Endothelial cell of umbilical vein (primary cell): Measurements from ENCODE around the gene ANKMY1.

Source experiments
- POLR2A ChIP-seq: IDR thresholded peaks from 2 replicates; pipeline ENCODE4 v1.6.1; 2012; ENCODE audit warnings: low read depth, mild to moderate bottlenecking, control low read depth, low read length
- TF ChIP-seq, protein P1 (sequence below), 2 donors: IDR thresholded peaks; 1 replicate in 1 of 2; 2 replicates in 1 of 2; pipeline ENCODE4 v1.5.1; 2011; ENCODE audit warnings: low read length in 2 of 2, mild to moderate bottlenecking in 2 of 2, moderate library complexity in 2 of 2, control low read depth in 1 of 2, inconsistent platforms in 1 of 2, low read depth in 1 of 2; ENCODE audit not compliant: insufficient read depth in 1 of 2; ENCODE audit errors: extremely low read depth in 1 of 2

GRCh38 chr2:240440704-240441320 lies 117.0 kb downstream of the ANKMY1 start:
- TF ChIP-seq POLR2A: no peak
- TF ChIP-seq, protein P1, sequence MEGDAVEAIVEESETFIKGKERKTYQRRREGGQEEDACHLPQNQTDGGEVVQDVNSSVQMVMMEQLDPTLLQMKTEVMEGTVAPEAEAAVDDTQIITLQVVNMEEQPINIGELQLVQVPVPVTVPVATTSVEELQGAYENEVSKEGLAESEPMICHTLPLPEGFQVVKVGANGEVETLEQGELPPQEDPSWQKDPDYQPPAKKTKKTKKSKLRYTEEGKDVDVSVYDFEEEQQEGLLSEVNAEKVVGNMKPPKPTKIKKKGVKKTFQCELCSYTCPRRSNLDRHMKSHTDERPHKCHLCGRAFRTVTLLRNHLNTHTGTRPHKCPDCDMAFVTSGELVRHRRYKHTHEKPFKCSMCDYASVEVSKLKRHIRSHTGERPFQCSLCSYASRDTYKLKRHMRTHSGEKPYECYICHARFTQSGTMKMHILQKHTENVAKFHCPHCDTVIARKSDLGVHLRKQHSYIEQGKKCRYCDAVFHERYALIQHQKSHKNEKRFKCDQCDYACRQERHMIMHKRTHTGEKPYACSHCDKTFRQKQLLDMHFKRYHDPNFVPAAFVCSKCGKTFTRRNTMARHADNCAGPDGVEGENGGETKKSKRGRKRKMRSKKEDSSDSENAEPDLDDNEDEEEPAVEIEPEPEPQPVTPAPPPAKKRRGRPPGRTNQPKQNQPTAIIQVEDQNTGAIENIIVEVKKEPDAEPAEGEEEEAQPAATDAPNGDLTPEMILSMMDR (IDR thresholded peaks at IDR 0.05; ENCODE audit: extremely low read depth in 1 of 2, insufficient read depth in 1 of 2, low read depth in 1 of 2, low read length in 2 of 2): no peak
